Limb (tissue), 2 donors: ENCODE results near the gene PRL.

Experiments
- DNase-seq, 2 donors: peaks; one replicate each; pipeline ENCODE4 v3.0.0-alpha.2; 2016; ENCODE audit errors: extremely low spot score in 2 of 2

PRL gene

GRCh38 chr6:22296936-22297335 lies at the start of gene PRL:
Gene PRL (minus strand): TSS chr6:22297036. CDS start chr6:22296982, 54 bp downstream.
- DNase-seq = no peak

GRCh38 chr6:22343864-22344263 lies 47.0 kb upstream of the PRL start:
- no peak for DNase-seq

GRCh38 chr6:22334778-22335177 lies 37.9 kb upstream of the PRL start:
- no peak for DNase-seq

- DNase-seq = no peak
Measured at GRCh38 chr6:22333802-22334201, 37.0 kb upstream of the PRL start.

GRCh38 chr6:22332711-22333110 lies 35.9 kb upstream of the PRL start:
- DNase-seq = no peak

- DNase-seq = no peak
Measured at GRCh38 chr6:22332216-22332615, 35.4 kb upstream of the PRL start.

GRCh38 chr6:22330941-22331340 lies 34.1 kb upstream of the PRL start:
- no peak for DNase-seq

- DNase-seq = no peak
Measured at GRCh38 chr6:22328474-22328873, 31.6 kb upstream of the PRL start.

GRCh38 chr6:22327881-22328280 lies 31.0 kb upstream of the PRL start:
- no peak for DNase-seq

GRCh38 chr6:22326500-22326899 lies 29.7 kb upstream of the PRL start:
- DNase-seq = no peak

- DNase-seq = no peak
Measured at GRCh38 chr6:22325481-22325880, 28.6 kb upstream of the PRL start.

GRCh38 chr6:22323848-22324247 lies 27.0 kb upstream of the PRL start:
- no peak for DNase-seq

GRCh38 chr6:22322103-22323030 lies 25.5 kb upstream of the PRL start:
- no peak for DNase-seq

- DNase-seq = no peak
Measured at GRCh38 chr6:22320750-22321149, 23.9 kb upstream of the PRL start.

GRCh38 chr6:22318404-22318803 lies 21.6 kb upstream of the PRL start:
- no peak for DNase-seq

- DNase-seq = no peak
Measured at GRCh38 chr6:22313796-22314195, 17.0 kb upstream of the PRL start.

- DNase-seq = no peak
Measured at GRCh38 chr6:22308939-22309338, 12.1 kb upstream of the PRL start.

- DNase-seq = no peak
Measured at GRCh38 chr6:22306741-22307466, 10.1 kb upstream of the PRL start.

- DNase-seq = no peak
Measured at GRCh38 chr6:22302838-22303237, 6.0 kb upstream of the PRL start.

GRCh38 chr6:22300273-22300998 lies 3.6 kb upstream of the PRL start:
- no peak for DNase-seq

- no peak for DNase-seq
Measured at GRCh38 chr6:22298475-22298890, 1.6 kb upstream of the PRL start.

- no peak for DNase-seq
Measured at GRCh38 chr6:22296067-22296466, 769 bp downstream of the PRL start.
